K562 (cell line): Measurements from ENCODE around the gene POLD4. TPM values are rescaled to one million over a fixed set of nuclear protein-coding genes. Genes with fewer than 3 reads are reported as not detected.

Experiments used
- BMI1 ChIP-seq: fragments of 150-350 bp; IDR thresholded peaks from 2 replicates; pipeline ENCODE4 v1.6.1; 2014; ENCODE audit warnings: low read length
- CC2D1A ChIP-seq: fragments of 450-650 bp; IDR thresholded peaks from 2 replicates; pipeline ENCODE4 v1.6.1; 2017; ENCODE audit warnings: mild to moderate bottlenecking
- ELF2 ChIP-seq: fragments of 250-450 bp; sonication (Bioruptor Pico); IDR thresholded peaks from 2 replicates; pipeline ENCODE4 v1.5.0; 2021; ENCODE audit warnings: mild to moderate bottlenecking
- MYBL2 ChIP-seq, 2 experiments: fragments of 450-650 bp in 1 of 2; sonication (generic) in 1 of 2; formaldehyde crosslinking in 1 of 2; IDR thresholded peaks; 2 replicates each; pipeline versions ENCODE4 v1.6.1 to v1.8.1; 2017 to 2022; ENCODE audit warnings: borderline replicate concordance in 1 of 2, inconsistent platforms in 1 of 2, low read depth in 1 of 2, mild to moderate bottlenecking in 1 of 2, missing genetic modification reagents in 1 of 2, moderate library complexity in 1 of 2
- NEUROD1 ChIP-seq: fragments of 150-350 bp; IDR thresholded peaks from 2 replicates; pipeline ENCODE4 v1.6.1; 2014; ENCODE audit warnings: borderline replicate concordance, low read length, low read depth; ENCODE audit not compliant: partially characterized antibody
- NFXL1 ChIP-seq: fragments of 450-650 bp; formaldehyde crosslinking; IDR thresholded peaks from 2 replicates; pipeline ENCODE4 v1.4.0; 2021; ENCODE audit warnings: mild to moderate bottlenecking
- PCBP2 ChIP-seq: fragments of 200-400 bp; formaldehyde crosslinking; IDR thresholded peaks from 2 replicates; pipeline ENCODE4 v1.6.1; 2018; ENCODE audit warnings: low read length, low read depth, mild to moderate bottlenecking, moderate library complexity; ENCODE audit not compliant: poor library complexity, severe bottlenecking
- PHB ChIP-seq: fragments of 250-450 bp; sonication (Bioruptor Pico); IDR thresholded peaks from 2 replicates; pipeline ENCODE4 v1.5.0; 2021
- SAP30 ChIP-seq: fragments of 200-600 bp; sonication (generic); IDR thresholded peaks from 2 replicates; pipeline ENCODE4 v1.6.1; 2012; ENCODE audit warnings: borderline replicate concordance, low read depth, mild to moderate bottlenecking, moderate library complexity, low read length, control low read depth, inconsistent platforms; ENCODE audit not compliant: insufficient read depth, poor library complexity, severe bottlenecking
- THAP7 ChIP-seq: fragments of 250-450 bp; sonication (Bioruptor Pico); IDR thresholded peaks from 2 replicates; pipeline ENCODE4 v1.5.0; 2021
- ZNF224 ChIP-seq: sonication (generic); formaldehyde crosslinking; IDR thresholded peaks from 2 replicates; pipeline ENCODE4 v1.8.0; 2022; ENCODE audit warnings: mild to moderate bottlenecking, missing genetic modification reagents
- ZNF77 ChIP-seq: fragments of 250-450 bp; sonication (Bioruptor Pico); IDR thresholded peaks from 2 replicates; pipeline ENCODE4 v1.5.0; 2020
- polyA plus RNA-seq, 8 experiments: library from polyadenylated mRNA; depleted of rRNA in 4 of 8; stranded (reverse) in 5 of 8; unstranded in 3 of 8; fragments of >200 nt; fragmentation: Nextera tagmentation in 2 of 8; fragmentation: Illumina TruSeq in 1 of 8; extraction: Ambion mirVana in 2 of 8; extraction: Trizol in 1 of 8; gene quantifications; 2 replicates each; pipeline versions ENCODE4 v1.2.1 to v1.2.3, GENCODE V29; 2011 to 2014; ENCODE audit warnings: inconsistent platforms in 1 of 8, missing spikeins in 1 of 8
- total RNA-seq, 7 experiments: library from RNA; depleted of rRNA in 6 of 7; stranded (reverse); fragments of >200 nt in 6 of 7; fragmentation: Illumina TruSeq in 2 of 7; extraction: Trizol in 2 of 7; gene quantifications; 2 replicates each; pipeline versions ENCODE4 v1.2.1 to v1.2.3, GENCODE V29; 2011 to 2021; ENCODE audit warnings: low replicate concordance in 1 of 7
- TF ChIP-seq, protein P1 (sequence below): fragments of 250-450 bp; sonication (Bioruptor Pico); IDR thresholded peaks from 2 replicates; pipeline ENCODE4 v1.5.1; 2021; ENCODE audit warnings: mild to moderate bottlenecking
- TF ChIP-seq, protein P2 (sequence below), 2 experiments: fragments of 450-650 bp; IDR thresholded peaks; 2 replicates each; pipeline ENCODE4 v1.6.1; 2016

Gene POLD4
- total and polyA plus RNA-seq, 9 of the 15 experiments (the other 6 are each of a cell fraction or from before 2014, with no cell fraction given) = 5.8 to 64.5 (median 18.3) TPM

- TF ChIP-seq, protein P1, sequence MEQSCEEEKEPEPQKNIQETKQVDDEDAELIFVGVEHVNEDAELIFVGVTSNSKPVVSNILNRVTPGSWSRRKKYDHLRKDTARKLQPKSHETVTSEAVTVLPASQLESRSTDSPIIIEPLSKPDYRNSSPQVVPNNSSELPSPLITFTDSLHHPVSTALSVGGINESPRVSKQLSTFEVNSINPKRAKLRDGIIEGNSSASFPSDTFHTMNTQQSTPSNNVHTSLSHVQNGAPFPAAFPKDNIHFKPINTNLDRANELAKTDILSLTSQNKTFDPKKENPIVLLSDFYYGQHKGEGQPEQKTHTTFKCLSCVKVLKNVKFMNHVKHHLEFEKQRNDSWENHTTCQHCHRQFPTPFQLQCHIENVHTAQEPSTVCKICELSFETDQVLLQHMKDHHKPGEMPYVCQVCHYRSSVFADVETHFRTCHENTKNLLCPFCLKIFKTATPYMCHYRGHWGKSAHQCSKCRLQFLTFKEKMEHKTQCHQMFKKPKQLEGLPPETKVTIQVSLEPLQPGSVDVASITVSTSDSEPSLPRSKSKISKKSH = no peak
- TF ChIP-seq ZNF77 (CRISPR knock-in tag) (no peak), MYBL2 (IDR thresholded peaks at IDR 0.05; ENCODE audit: low read depth) (no peak), MYBL2 (CRISPR knock-in tag; IDR thresholded peaks at IDR 0.05; ENCODE audit: borderline replicate concordance) (no peak), PCBP2 (no peak), ELF2 (CRISPR knock-in tag) (no peak), CC2D1A (no peak), NFXL1 (CRISPR knock-in tag) (no peak), ZNF224 (CRISPR knock-in tag) (0 out of 2 replicates have a peak, but pooled peaks have one; percentile 2), BMI1 (no peak), SAP30 (no peak), NEUROD1 (no peak), PHB (CRISPR knock-in tag) (no peak), THAP7 (CRISPR knock-in tag) (no peak)
- TF ChIP-seq, protein P2, sequence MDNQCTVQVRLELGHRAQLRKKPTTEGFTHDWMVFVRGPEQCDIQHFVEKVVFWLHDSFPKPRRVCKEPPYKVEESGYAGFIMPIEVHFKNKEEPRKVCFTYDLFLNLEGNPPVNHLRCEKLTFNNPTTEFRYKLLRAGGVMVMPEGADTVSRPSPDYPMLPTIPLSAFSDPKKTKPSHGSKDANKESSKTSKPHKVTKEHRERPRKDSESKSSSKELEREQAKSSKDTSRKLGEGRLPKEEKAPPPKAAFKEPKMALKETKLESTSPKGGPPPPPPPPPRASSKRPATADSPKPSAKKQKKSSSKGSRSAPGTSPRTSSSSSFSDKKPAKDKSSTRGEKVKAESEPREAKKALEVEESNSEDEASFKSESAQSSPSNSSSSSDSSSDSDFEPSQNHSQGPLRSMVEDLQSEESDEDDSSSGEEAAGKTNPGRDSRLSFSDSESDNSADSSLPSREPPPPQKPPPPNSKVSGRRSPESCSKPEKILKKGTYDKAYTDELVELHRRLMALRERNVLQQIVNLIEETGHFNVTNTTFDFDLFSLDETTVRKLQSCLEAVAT (IDR thresholded peaks at IDR 0.05) = peak in 1 of 2 experiments; percentile 31; a peak in 2 of 4 replicates
Observed at GRCh38 chr11:67373648-67374570, 20.6 kb upstream of the POLD4 start (continued).
